ENCODE measurements around the gene NKTR.
A peak's percentile ranks its signal among the peaks of the same experiment; 100 is the strongest.

The NKTR gene

GRCh38 chr3:42653560-42654330 is 53.3 kb downstream of the NKTR start, which contains the start of gene ZBTB47:
TSS of gene ZBTB47 (plus strand) at chr3:42653697. CDS start at chr3:42658356, 4,659 bp downstream.
- DNase-seq (ENCODE audit: low read depth, low spot score) = no peak
- TF ChIP-seq CTCF (IDR thresholded peaks at IDR 0.05; ENCODE audit: insufficient read depth, low read length, missing control alignments) = no peak
- ChIA-PET POLR2A (interaction anchor here (0.7 to 2.8 kb wide), 2 partner anchors 16 to 53 kb away, joined by 3 to 15 read pairs; partner anchors contain the start of gene NKTR), CTCF (interaction anchor here (0.7 to 3.3 kb wide), 6 partner anchors 12 to 94 kb away, joined by 3 to 36 read pairs (median 4); no protein-coding TSS in a partner anchor)
- H3K4me3 ChIP-seq (ENCODE audit: low read depth, low read length) = peak within 1 kb of the TSS; percentile 78

GRCh38 chr3:42654331-42655201 is 54.1 kb downstream of the NKTR start:
- DNase-seq (ENCODE audit: low read depth, low spot score) = no peak
- CTCF ChIA-PET = interaction anchor here (0.7 to 2.5 kb wide), 4 partner anchors 11 to 91 kb away, joined by 3 to 9 read pairs (median 4); no protein-coding TSS in a partner anchor
- POLR2A ChIA-PET = interaction anchor here (0.7 kb wide), 1 partner anchor 15 kb away, joined by 3 read pairs; no protein-coding TSS in a partner anchor
- TF ChIP-seq CTCF (IDR thresholded peaks at IDR 0.05; ENCODE audit: insufficient read depth, low read length, missing control alignments) = peak; percentile 41
- H3K4me3 ChIP-seq (ENCODE audit: low read depth, low read length) = peak overlapping the region; percentile 78

GRCh38 chr3:42655331-42655888 is 54.9 kb downstream of the NKTR start:
- peak overlapping the region; percentile 78 for H3K4me3 ChIP-seq (ENCODE audit: low read depth, low read length)
- POLR2A ChIA-PET = no interaction called here
- CTCF ChIA-PET = interaction anchor here (1.6 to 2.5 kb wide), 2 partner anchors 11 to 90 kb away, joined by 6 to 9 read pairs; no protein-coding TSS in a partner anchor
- no peak for TF ChIP-seq CTCF (IDR thresholded peaks at IDR 0.05; ENCODE audit: insufficient read depth, low read length, missing control alignments)
- DNase-seq (ENCODE audit: low read depth, low spot score) = no peak

GRCh38 chr3:42655980-42656679 is 55.6 kb downstream of the NKTR start:
- POLR2A ChIA-PET = no interaction called here
- H3K4me3 ChIP-seq (ENCODE audit: low read depth, low read length) = peak overlapping the region; percentile 78

More at GRCh38 chr3:42655980-42656679, 55.6 kb downstream of the NKTR start:
- TF ChIP-seq CTCF (IDR thresholded peaks at IDR 0.05; ENCODE audit: insufficient read depth, low read length, missing control alignments) = no peak
- DNase-seq (ENCODE audit: low read depth, low spot score) = no peak
- CTCF ChIA-PET = interaction anchor here (2.5 kb wide), 1 partner anchor 10 kb away, joined by 9 read pairs; no protein-coding TSS in a partner anchor

Measured in AG04449 (cell line).